ENCODE measurements around the gene PPP1R3A. TPM values are rescaled to one million over a fixed set of nuclear protein-coding genes. Genes with fewer than 3 reads are reported as not detected.
A peak's percentile ranks its signal among the peaks of the same experiment; 100 is the strongest.

Gene PPP1R3A
- polyA plus RNA-seq, 1 donor from 2014 or later: 1.6 TPM

DNA sequence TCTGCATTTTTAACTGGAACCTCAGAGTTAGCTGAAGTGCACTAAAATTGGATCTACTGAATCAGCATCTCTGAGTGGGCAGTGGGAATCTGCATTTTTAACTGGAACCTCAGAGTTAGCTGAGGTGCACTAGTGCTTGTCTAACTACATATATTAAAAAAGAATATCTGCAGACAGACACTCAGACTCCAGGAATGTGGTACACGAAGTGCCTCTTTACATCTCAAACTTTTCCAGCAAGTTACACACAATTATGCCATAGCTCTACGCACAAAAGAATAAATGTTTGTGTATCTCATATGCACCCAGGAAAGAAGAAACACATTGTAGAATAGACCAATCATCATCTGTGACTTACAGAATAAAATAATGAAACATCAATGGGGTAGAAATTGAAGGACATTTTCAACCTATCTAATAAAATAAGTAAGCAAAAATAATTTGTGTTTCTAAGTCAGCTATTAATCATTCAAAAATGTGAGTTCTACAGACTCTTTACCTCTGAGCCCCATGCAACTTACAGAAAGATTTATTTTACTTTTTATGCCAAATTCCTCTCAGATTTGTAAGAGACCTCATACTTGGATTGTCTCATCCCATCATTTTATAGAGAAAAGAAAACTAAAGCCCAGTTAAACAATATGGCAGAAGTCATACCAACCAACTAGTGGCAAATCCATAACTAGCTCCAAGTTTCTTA, 28.3 kb downstream of the PPP1R3A start (continued):
- TF ChIP-seq TAF1 (IDR thresholded peaks at IDR 0.05; ENCODE audit: low read depth) (no peak), MXI1 (conservative IDR thresholded peaks at IDR 0.05; ENCODE audit: poor library complexity, severe bottlenecking) (no peak), SMC3 (conservative IDR thresholded peaks at IDR 0.05; ENCODE audit: poor library complexity) (no peak), POLR2AphosphoS5 (IDR thresholded peaks at IDR 0.05) (no peak)

DNA sequence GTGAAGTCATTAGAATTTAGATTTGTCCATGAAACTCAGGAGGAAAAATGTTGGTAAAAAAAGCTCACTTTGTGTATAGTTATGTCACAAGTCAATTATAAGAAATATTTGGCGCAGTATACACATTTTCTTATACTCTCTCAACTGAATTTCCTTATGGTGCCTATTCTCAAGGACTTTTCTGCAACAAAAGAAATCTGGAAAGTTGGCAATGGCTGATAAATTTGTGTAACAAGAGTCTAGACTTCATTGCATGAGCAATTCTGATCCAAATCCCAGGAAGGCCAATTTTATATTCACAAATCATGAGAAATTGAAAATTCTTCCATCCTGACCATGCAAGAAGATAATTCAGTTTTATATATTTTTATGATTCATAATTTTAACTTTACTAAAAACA, 35.7 kb downstream of the PPP1R3A start:
- no peak overlapping the region for H2AFZ ChIP-seq (ENCODE audit: low read depth, low read length)
- no peaks in the 10 kb centered on the region for H3K27me3 ChIP-seq (ENCODE audit: insufficient read depth, low read depth, low read length)
- no peaks in the 10 kb centered on the region for H3K9me3 ChIP-seq (ENCODE audit: low read length)
- H4K20me1 ChIP-seq (ENCODE audit: insufficient read depth): no peaks in the 10 kb centered on the region
- H3K9ac ChIP-seq (ENCODE audit: low read length): peak overlapping the region; percentile 76
- H3K9me2 ChIP-seq (ENCODE audit: insufficient read depth, low read length): no peaks in the 10 kb centered on the region
- H3K36me3 ChIP-seq (ENCODE audit: insufficient read depth, low read length): no peaks in the 10 kb centered on the region
- peaks cover 7% of the 10 kb centered on the region for H3F3A ChIP-seq (ENCODE audit: insufficient read depth, low read length, poor library complexity, severe bottlenecking)
- H3K27ac ChIP-seq (ENCODE audit: low read length): peak overlapping the region; percentile 99
- H3K4me2 ChIP-seq (ENCODE audit: low read length): peak overlapping the region; percentile 23
- no peaks in the 10 kb centered on the region for H3K79me2 ChIP-seq (replicated peaks; ENCODE audit: insufficient read depth, low read length)
- TF ChIP-seq EP300 (conservative IDR thresholded peaks at IDR 0.05; ENCODE audit: poor library complexity, severe bottlenecking): no peak
- TF ChIP-seq SMC3 (conservative IDR thresholded peaks at IDR 0.05; ENCODE audit: poor library complexity): no peak
- peak overlapping the region; percentile 54 for H3K4me3 ChIP-seq (ENCODE audit: low read length)

DNA sequence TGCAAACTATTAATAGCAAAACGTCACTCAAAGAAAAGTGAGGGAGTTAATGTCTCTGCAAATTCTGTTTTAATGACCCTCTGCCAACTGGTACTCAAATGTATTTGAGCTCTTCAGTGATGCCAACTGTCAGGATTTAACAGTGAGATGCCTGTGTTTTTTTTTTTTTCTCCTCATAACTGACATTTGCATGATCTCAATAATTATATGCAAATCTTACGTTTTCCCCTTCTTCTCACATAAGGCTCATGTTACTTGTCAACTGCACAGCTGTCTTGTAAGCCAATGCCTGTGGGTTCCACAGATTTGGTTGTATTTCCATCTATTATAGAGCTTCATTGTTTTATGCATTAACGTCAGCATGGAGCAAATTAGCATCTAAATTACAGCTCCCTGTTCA, 38.2 kb downstream of the PPP1R3A start:
- peaks cover 11% of the 10 kb centered on the region for H3F3A ChIP-seq (ENCODE audit: insufficient read depth, low read length, poor library complexity, severe bottlenecking)
- H3K9ac ChIP-seq (ENCODE audit: low read length): peak overlapping the region; percentile 76
- H3K4me2 ChIP-seq (ENCODE audit: low read length): peak overlapping the region; percentile 67
- H3K79me2 ChIP-seq (replicated peaks; ENCODE audit: insufficient read depth, low read length): no peaks in the 10 kb centered on the region
- no peak overlapping the region for H2AFZ ChIP-seq (ENCODE audit: low read depth, low read length)
- no peaks in the 10 kb centered on the region for H4K20me1 ChIP-seq (ENCODE audit: insufficient read depth)
- no peaks in the 10 kb centered on the region for H3K9me3 ChIP-seq (ENCODE audit: low read length)
- TF ChIP-seq RAD21 (conservative IDR thresholded peaks at IDR 0.05) (peak; percentile 9), TAF1 (IDR thresholded peaks at IDR 0.05; ENCODE audit: low read depth) (no peak), POLR2AphosphoS5 (IDR thresholded peaks at IDR 0.05) (peak; percentile 82), EZH2 (IDR thresholded peaks at IDR 0.05; ENCODE audit: borderline replicate concordance, insufficient read depth, low read length, poor library complexity, severe bottlenecking) (no peak), EP300 (conservative IDR thresholded peaks at IDR 0.05; ENCODE audit: poor library complexity, severe bottlenecking) (peak; percentile 99), SMC3 (conservative IDR thresholded peaks at IDR 0.05; ENCODE audit: poor library complexity) (no peak), MXI1 (conservative IDR thresholded peaks at IDR 0.05; ENCODE audit: poor library complexity, severe bottlenecking) (no peak)
- TF ChIP-seq, protein P1, sequence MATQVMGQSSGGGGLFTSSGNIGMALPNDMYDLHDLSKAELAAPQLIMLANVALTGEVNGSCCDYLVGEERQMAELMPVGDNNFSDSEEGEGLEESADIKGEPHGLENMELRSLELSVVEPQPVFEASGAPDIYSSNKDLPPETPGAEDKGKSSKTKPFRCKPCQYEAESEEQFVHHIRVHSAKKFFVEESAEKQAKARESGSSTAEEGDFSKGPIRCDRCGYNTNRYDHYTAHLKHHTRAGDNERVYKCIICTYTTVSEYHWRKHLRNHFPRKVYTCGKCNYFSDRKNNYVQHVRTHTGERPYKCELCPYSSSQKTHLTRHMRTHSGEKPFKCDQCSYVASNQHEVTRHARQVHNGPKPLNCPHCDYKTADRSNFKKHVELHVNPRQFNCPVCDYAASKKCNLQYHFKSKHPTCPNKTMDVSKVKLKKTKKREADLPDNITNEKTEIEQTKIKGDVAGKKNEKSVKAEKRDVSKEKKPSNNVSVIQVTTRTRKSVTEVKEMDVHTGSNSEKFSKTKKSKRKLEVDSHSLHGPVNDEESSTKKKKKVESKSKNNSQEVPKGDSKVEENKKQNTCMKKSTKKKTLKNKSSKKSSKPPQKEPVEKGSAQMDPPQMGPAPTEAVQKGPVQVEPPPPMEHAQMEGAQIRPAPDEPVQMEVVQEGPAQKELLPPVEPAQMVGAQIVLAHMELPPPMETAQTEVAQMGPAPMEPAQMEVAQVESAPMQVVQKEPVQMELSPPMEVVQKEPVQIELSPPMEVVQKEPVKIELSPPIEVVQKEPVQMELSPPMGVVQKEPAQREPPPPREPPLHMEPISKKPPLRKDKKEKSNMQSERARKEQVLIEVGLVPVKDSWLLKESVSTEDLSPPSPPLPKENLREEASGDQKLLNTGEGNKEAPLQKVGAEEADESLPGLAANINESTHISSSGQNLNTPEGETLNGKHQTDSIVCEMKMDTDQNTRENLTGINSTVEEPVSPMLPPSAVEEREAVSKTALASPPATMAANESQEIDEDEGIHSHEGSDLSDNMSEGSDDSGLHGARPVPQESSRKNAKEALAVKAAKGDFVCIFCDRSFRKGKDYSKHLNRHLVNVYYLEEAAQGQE (IDR thresholded peaks at IDR 0.05; ENCODE audit: borderline replicate concordance): peak; percentile 73
- TF ChIP-seq, protein P2, sequence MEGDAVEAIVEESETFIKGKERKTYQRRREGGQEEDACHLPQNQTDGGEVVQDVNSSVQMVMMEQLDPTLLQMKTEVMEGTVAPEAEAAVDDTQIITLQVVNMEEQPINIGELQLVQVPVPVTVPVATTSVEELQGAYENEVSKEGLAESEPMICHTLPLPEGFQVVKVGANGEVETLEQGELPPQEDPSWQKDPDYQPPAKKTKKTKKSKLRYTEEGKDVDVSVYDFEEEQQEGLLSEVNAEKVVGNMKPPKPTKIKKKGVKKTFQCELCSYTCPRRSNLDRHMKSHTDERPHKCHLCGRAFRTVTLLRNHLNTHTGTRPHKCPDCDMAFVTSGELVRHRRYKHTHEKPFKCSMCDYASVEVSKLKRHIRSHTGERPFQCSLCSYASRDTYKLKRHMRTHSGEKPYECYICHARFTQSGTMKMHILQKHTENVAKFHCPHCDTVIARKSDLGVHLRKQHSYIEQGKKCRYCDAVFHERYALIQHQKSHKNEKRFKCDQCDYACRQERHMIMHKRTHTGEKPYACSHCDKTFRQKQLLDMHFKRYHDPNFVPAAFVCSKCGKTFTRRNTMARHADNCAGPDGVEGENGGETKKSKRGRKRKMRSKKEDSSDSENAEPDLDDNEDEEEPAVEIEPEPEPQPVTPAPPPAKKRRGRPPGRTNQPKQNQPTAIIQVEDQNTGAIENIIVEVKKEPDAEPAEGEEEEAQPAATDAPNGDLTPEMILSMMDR (IDR thresholded peaks at IDR 0.05; ENCODE audit: poor library complexity, severe bottlenecking): no peak
- no peaks in the 10 kb centered on the region for H3K36me3 ChIP-seq (ENCODE audit: insufficient read depth, low read length)
- peak overlapping the region; percentile 56 for H3K4me3 ChIP-seq (ENCODE audit: low read length)
- no peaks in the 10 kb centered on the region for H3K27me3 ChIP-seq (ENCODE audit: insufficient read depth, low read depth, low read length)
- no peaks in the 10 kb centered on the region for H3K9me2 ChIP-seq (ENCODE audit: insufficient read depth, low read length)
- H3K27ac ChIP-seq (ENCODE audit: low read length): peak overlapping the region; percentile 99
